Measurements from ENCODE around the gene CHTF8.

Gene CHTF8

GRCh38 chr16:69132424-69133252 is at the start of gene CHTF8, which contains the start of gene UTP4:
Gene CHTF8 (minus strand): TSS chr16:69132588. CDS start chr16:69121458, 11,130 bp downstream.
Gene UTP4 (plus strand): TSS chr16:69132649. CDS start chr16:69133460, 811 bp downstream.
- no peaks in the 10 kb centered on the region for H3K27me3 ChIP-seq (ENCODE audit: control insufficient read depth in 5 of 5, insufficient read depth in 4 of 5, low read length in 5 of 5)
- peaks cover 0 to 17% (median 10%) of the 10 kb centered on the region in 5 donors for H3K36me3 ChIP-seq (ENCODE audit: control insufficient read depth in 5 of 5, insufficient read depth in 5 of 5, low read length in 5 of 5)
- H3K4me1 ChIP-seq (ENCODE audit: control insufficient read depth in 5 of 5, insufficient read depth in 5 of 5, low read length in 5 of 5): peaks cover 0 to 36% (median 30%) of the 10 kb centered on the region in 5 donors
- H3K27ac ChIP-seq (ENCODE audit: low read depth, low read length): peak within 1 kb of the TSS; percentile 92
- H3K4me3 ChIP-seq (ENCODE audit: low read depth in 1 of 5, low read length in 5 of 5): peak within 1 kb of the TSS; percentile 94 to 97 (median 95)
- peak within 1 kb of the TSS; percentile 77 to 95 (median 93) for H3K9ac ChIP-seq (ENCODE audit: low read length in 5 of 5)
- no peaks in the 10 kb centered on the region for H3K9me3 ChIP-seq (ENCODE audit: control insufficient read depth in 5 of 5, low read length in 5 of 5)

GRCh38 chr16:69180011-69180338 is 47.6 kb upstream of the CHTF8 start:
- no peak overlapping the region for H3K9ac ChIP-seq (ENCODE audit: low read length in 5 of 5)
- peaks cover 12 to 43% (median 37%) of the 10 kb centered on the region in 5 donors for H3K4me1 ChIP-seq (ENCODE audit: control insufficient read depth in 5 of 5, insufficient read depth in 5 of 5, low read length in 5 of 5)
- peak overlapping the region; percentile 88 for H3K27ac ChIP-seq (ENCODE audit: low read depth, low read length)
- no peak overlapping the region for H3K4me3 ChIP-seq (ENCODE audit: low read depth in 1 of 5, low read length in 5 of 5)
- no peaks in the 10 kb centered on the region for H3K9me3 ChIP-seq (ENCODE audit: control insufficient read depth in 5 of 5, low read length in 5 of 5)
- H3K36me3 ChIP-seq (ENCODE audit: control insufficient read depth in 5 of 5, insufficient read depth in 5 of 5, low read length in 5 of 5): no peaks in the 10 kb centered on the region
- no peaks in the 10 kb centered on the region for H3K27me3 ChIP-seq (ENCODE audit: control insufficient read depth in 5 of 5, insufficient read depth in 4 of 5, low read length in 5 of 5)

- Histone ChIP-seq H3K4me3 (ENCODE audit: low read depth in 1 of 5, low read length in 5 of 5) (peak overlapping the region in 1 of 5 donors; percentile 17), H3K27ac (ENCODE audit: low read depth, low read length) (peak overlapping the region; percentile 88), H3K27me3 (ENCODE audit: control insufficient read depth in 5 of 5, insufficient read depth in 4 of 5, low read length in 5 of 5) (no peaks in the 10 kb centered on the region), H3K36me3 (ENCODE audit: control insufficient read depth in 5 of 5, insufficient read depth in 5 of 5, low read length in 5 of 5) (no peaks in the 10 kb centered on the region), H3K9ac (ENCODE audit: low read length in 5 of 5) (peak overlapping the region in 1 of 5 donors; percentile 60), H3K4me1 (ENCODE audit: control insufficient read depth in 5 of 5, insufficient read depth in 5 of 5, low read length in 5 of 5) (peaks cover 12 to 43% (median 37%) of the 10 kb centered on the region in 5 donors), H3K9me3 (ENCODE audit: control insufficient read depth in 5 of 5, low read length in 5 of 5) (no peaks in the 10 kb centered on the region)
Measured at GRCh38 chr16:69179328-69180010, 47.1 kb upstream of the CHTF8 start.

- H3K27ac ChIP-seq (ENCODE audit: low read depth, low read length): no peak overlapping the region
- H3K9me3 ChIP-seq (ENCODE audit: control insufficient read depth in 5 of 5, low read length in 5 of 5): no peaks in the 10 kb centered on the region
- no peak overlapping the region for H3K9ac ChIP-seq (ENCODE audit: low read length in 5 of 5)
- H3K27me3 ChIP-seq (ENCODE audit: control insufficient read depth in 5 of 5, insufficient read depth in 4 of 5, low read length in 5 of 5): no peaks in the 10 kb centered on the region
- H3K4me1 ChIP-seq (ENCODE audit: control insufficient read depth in 5 of 5, insufficient read depth in 5 of 5, low read length in 5 of 5): peaks cover 3 to 54% (median 48%) of the 10 kb centered on the region in 5 donors
- no peaks in the 10 kb centered on the region for H3K36me3 ChIP-seq (ENCODE audit: control insufficient read depth in 5 of 5, insufficient read depth in 5 of 5, low read length in 5 of 5)
- H3K4me3 ChIP-seq (ENCODE audit: low read depth in 1 of 5, low read length in 5 of 5): no peak overlapping the region
Measured at GRCh38 chr16:69176033-69176800, 43.8 kb upstream of the CHTF8 start.

- H3K27me3 ChIP-seq (ENCODE audit: control insufficient read depth in 5 of 5, insufficient read depth in 4 of 5, low read length in 5 of 5): no peaks in the 10 kb centered on the region
- H3K9me3 ChIP-seq (ENCODE audit: control insufficient read depth in 5 of 5, low read length in 5 of 5): no peaks in the 10 kb centered on the region
- H3K4me1 ChIP-seq (ENCODE audit: control insufficient read depth in 5 of 5, insufficient read depth in 5 of 5, low read length in 5 of 5): peaks cover 0 to 41% (median 34%) of the 10 kb centered on the region in 5 donors
- peak overlapping the region in 2 of 5 donors; percentile 51 to 75 for H3K9ac ChIP-seq (ENCODE audit: low read length in 5 of 5)
- H3K27ac ChIP-seq (ENCODE audit: low read depth, low read length): peak overlapping the region; percentile 82
- no peak overlapping the region for H3K4me3 ChIP-seq (ENCODE audit: low read depth in 1 of 5, low read length in 5 of 5)
- peaks cover 11 to 26% (median 22%) of the 10 kb centered on the region in 5 donors for H3K36me3 ChIP-seq (ENCODE audit: control insufficient read depth in 5 of 5, insufficient read depth in 5 of 5, low read length in 5 of 5)
Measured at GRCh38 chr16:69171325-69172084, 39.1 kb upstream of the CHTF8 start.

- H3K27ac ChIP-seq (ENCODE audit: low read depth, low read length): peak overlapping the region; percentile 13
Measured at GRCh38 chr16:69169607-69170352, 37.4 kb upstream of the CHTF8 start.

GRCh38 chr16:69169051-69169450 is 36.7 kb upstream of the CHTF8 start:
- Histone ChIP-seq H3K27me3 (ENCODE audit: control insufficient read depth in 5 of 5, insufficient read depth in 4 of 5, low read length in 5 of 5) (no peaks in the 10 kb centered on the region), H3K36me3 (ENCODE audit: control insufficient read depth in 5 of 5, insufficient read depth in 5 of 5, low read length in 5 of 5) (peaks cover 15 to 47% (median 42%) of the 10 kb centered on the region in 5 donors), H3K27ac (ENCODE audit: low read depth, low read length) (no peak overlapping the region), H3K9ac (ENCODE audit: low read length in 5 of 5) (no peak overlapping the region), H3K4me3 (ENCODE audit: low read depth in 1 of 5, low read length in 5 of 5) (no peak overlapping the region), H3K4me1 (ENCODE audit: control insufficient read depth in 5 of 5, insufficient read depth in 5 of 5, low read length in 5 of 5) (peaks cover 0 to 32% (median 27%) of the 10 kb centered on the region in 5 donors), H3K9me3 (ENCODE audit: control insufficient read depth in 5 of 5, low read length in 5 of 5) (no peaks in the 10 kb centered on the region)

More at GRCh38 chr16:69169607-69170352, 37.4 kb upstream of the CHTF8 start:
- Histone ChIP-seq H3K4me3 (ENCODE audit: low read depth in 1 of 5, low read length in 5 of 5) (no peak overlapping the region), H3K9me3 (ENCODE audit: control insufficient read depth in 5 of 5, low read length in 5 of 5) (no peaks in the 10 kb centered on the region), H3K4me1 (ENCODE audit: control insufficient read depth in 5 of 5, insufficient read depth in 5 of 5, low read length in 5 of 5) (peaks cover 0 to 36% (median 31%) of the 10 kb centered on the region in 5 donors), H3K36me3 (ENCODE audit: control insufficient read depth in 5 of 5, insufficient read depth in 5 of 5, low read length in 5 of 5) (peaks cover 15 to 41% (median 37%) of the 10 kb centered on the region in 5 donors), H3K27me3 (ENCODE audit: control insufficient read depth in 5 of 5, insufficient read depth in 4 of 5, low read length in 5 of 5) (no peaks in the 10 kb centered on the region), H3K9ac (ENCODE audit: low read length in 5 of 5) (no peak overlapping the region)

GRCh38 chr16:69166946-69167930 is 34.9 kb upstream of the CHTF8 start:
- Histone ChIP-seq H3K27ac (ENCODE audit: low read depth, low read length) (no peak overlapping the region), H3K9ac (ENCODE audit: low read length in 5 of 5) (no peak overlapping the region), H3K27me3 (ENCODE audit: control insufficient read depth in 5 of 5, insufficient read depth in 4 of 5, low read length in 5 of 5) (no peaks in the 10 kb centered on the region), H3K4me3 (ENCODE audit: low read depth in 1 of 5, low read length in 5 of 5) (no peak overlapping the region), H3K4me1 (ENCODE audit: control insufficient read depth in 5 of 5, insufficient read depth in 5 of 5, low read length in 5 of 5) (peaks cover 0 to 14% (median 12%) of the 10 kb centered on the region in 5 donors), H3K9me3 (ENCODE audit: control insufficient read depth in 5 of 5, low read length in 5 of 5) (no peaks in the 10 kb centered on the region), H3K36me3 (ENCODE audit: control insufficient read depth in 5 of 5, insufficient read depth in 5 of 5, low read length in 5 of 5) (peaks cover 17 to 59% (median 50%) of the 10 kb centered on the region in 5 donors)
